ENCODE results near the gene DEUP1. TPM values are rescaled to one million over a fixed set of nuclear protein-coding genes. Genes with fewer than 3 reads are reported as not detected.

Gene DEUP1
- total and polyA plus RNA-seq, 7 donors: 0.03 TPM; not detected in 6

DNA sequence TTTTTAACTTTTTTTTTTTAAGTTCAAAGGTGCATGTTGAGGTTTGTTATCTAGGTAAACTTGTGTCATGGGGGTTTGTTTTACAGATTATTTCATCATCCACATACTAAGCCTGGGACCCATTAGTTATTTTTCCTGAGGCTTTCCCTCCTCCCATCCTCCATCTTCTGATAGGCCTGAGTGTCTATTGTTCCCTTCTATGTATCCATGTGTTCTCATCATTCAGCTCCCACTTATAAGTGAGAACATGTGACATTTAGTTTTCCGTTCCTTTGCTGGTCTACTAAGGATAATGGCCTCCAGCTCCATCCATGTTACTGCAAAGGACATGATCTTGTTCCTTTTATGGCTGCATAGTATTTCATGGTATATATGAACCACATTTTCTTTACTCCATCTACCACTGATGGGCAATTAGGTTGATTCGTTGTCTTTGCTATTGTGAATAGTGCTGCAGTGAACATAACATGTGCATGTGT is 14.4 kb downstream of the DEUP1 start:
- no peak for DNase-seq
- no peaks in the 10 kb centered on the region for H3K4me1 ChIP-seq
- H3K27me3 ChIP-seq: no peaks in the 10 kb centered on the region
- intact Hi-C loops (cut with DNase I): no loop called here
- H3K36me3 ChIP-seq: no peaks in the 10 kb centered on the region
- WGBS, 2 donors: 90% methylated on average over 2 of the region's 2 CpGs
- H3K4me3 ChIP-seq: no peak overlapping the region
- no peaks in the 10 kb centered on the region for H3K9me3 ChIP-seq
- TF ChIP-seq POLR2AphosphoS5 (IDR thresholded peaks at IDR 0.05): no peak
- TF ChIP-seq EP300 (IDR thresholded peaks at IDR 0.05): no peak
- no peak for TF ChIP-seq POLR2A (IDR thresholded peaks at IDR 0.05)
- TF ChIP-seq CTCF (IDR thresholded peaks at IDR 0.05): no peak
- no peak overlapping the region for H3K27ac ChIP-seq

GRCh38 chr11:93348930-93349329 is 18.4 kb downstream of the DEUP1 start:
- TF ChIP-seq POLR2A (IDR thresholded peaks at IDR 0.05) (no peak), EP300 (IDR thresholded peaks at IDR 0.05) (no peak), POLR2AphosphoS5 (IDR thresholded peaks at IDR 0.05) (no peak), CTCF (IDR thresholded peaks at IDR 0.05) (no peak)
- Histone ChIP-seq H3K9me3 (no peaks in the 10 kb centered on the region), H3K4me1 (no peaks in the 10 kb centered on the region), H3K36me3 (no peaks in the 10 kb centered on the region), H3K27ac (no peak overlapping the region), H3K27me3 (no peaks in the 10 kb centered on the region), H3K4me3 (no peak overlapping the region)
- WGBS, 2 donors: 92 to 93% methylated on average over 2 of the region's 2 CpGs
- no peak for DNase-seq
- intact Hi-C loops (cut with DNase I): no loop called here

- H3K36me3 ChIP-seq: no peaks in the 10 kb centered on the region
- no peak overlapping the region for H3K27ac ChIP-seq
- H3K27me3 ChIP-seq: no peaks in the 10 kb centered on the region
- TF ChIP-seq POLR2AphosphoS5 (IDR thresholded peaks at IDR 0.05) (no peak), CTCF (IDR thresholded peaks at IDR 0.05) (no peak), EP300 (IDR thresholded peaks at IDR 0.05) (no peak), POLR2A (IDR thresholded peaks at IDR 0.05) (no peak)
- H3K4me1 ChIP-seq: no peaks in the 10 kb centered on the region
- DNase-seq: no peak
- H3K9me3 ChIP-seq: no peaks in the 10 kb centered on the region
- intact Hi-C loops (cut with DNase I): no loop called here
- WGBS, 2 donors: 95 to 96% methylated on average over 6 of the region's 6 CpGs
- no peak overlapping the region for H3K4me3 ChIP-seq
These were observed 20.3 kb downstream of the DEUP1 start for GRCh38 chr11:93350835-93351234.

DNA sequence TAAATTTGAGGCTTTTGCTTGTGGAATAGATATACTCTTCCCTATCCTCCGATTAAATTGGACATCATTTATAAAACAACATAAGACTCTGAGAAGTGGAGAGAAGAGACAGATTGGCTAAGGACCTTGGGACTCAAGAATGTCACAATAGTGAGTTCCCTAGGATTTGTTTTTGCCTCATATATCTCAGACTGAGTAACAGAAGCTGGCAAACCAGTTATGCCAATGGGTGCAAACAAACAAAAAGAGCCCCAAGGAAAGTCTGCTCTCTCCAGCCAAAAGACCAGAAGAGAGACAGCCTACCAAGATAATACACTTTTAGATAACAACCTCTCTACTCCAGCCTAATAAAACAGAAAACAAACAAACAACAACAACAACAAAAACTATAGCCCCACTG is 28.9 kb downstream of the DEUP1 start:
- Histone ChIP-seq H3K4me3 (no peak overlapping the region), H3K27me3 (no peaks in the 10 kb centered on the region), H3K4me1 (no peaks in the 10 kb centered on the region), H3K9me3 (peaks cover 0 to 3% (median 0%) of the 10 kb centered on the region in 4 donors), H3K36me3 (no peaks in the 10 kb centered on the region), H3K27ac (no peak overlapping the region)
- intact Hi-C loops (cut with DNase I): no loop called here
- no peak for DNase-seq
- TF ChIP-seq POLR2A (IDR thresholded peaks at IDR 0.05) (no peak), EP300 (IDR thresholded peaks at IDR 0.05) (no peak), POLR2AphosphoS5 (IDR thresholded peaks at IDR 0.05) (no peak), CTCF (IDR thresholded peaks at IDR 0.05) (no peak)
- 88 to 90% methylated on average over 1 of the region's 1 CpG for WGBS, 2 donors

DNA sequence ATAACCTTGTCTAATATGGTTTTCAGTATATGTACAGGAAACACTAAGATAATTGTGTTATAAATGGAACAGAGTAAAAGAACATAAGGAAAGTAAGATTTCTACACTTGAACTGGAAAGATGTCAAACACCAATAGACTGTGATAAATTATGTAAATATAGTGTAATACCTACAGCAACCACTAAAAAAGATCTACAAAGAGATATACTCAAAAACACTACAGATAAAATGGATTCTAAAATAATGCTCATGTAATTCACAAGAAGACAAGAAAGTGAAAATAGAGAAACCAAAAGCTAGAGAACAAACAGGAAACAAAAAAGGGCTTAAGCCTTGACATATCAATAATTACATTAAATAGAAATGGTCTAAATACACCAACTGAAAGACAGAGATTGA is 30.9 kb downstream of the DEUP1 start:
- Histone ChIP-seq H3K27ac (no peak overlapping the region), H3K36me3 (no peaks in the 10 kb centered on the region), H3K4me3 (no peak overlapping the region), H3K4me1 (no peaks in the 10 kb centered on the region), H3K9me3 (peaks cover 0 to 3% (median 0%) of the 10 kb centered on the region in 4 donors), H3K27me3 (no peaks in the 10 kb centered on the region)
- TF ChIP-seq POLR2AphosphoS5 (IDR thresholded peaks at IDR 0.05) (no peak), CTCF (IDR thresholded peaks at IDR 0.05) (peak in 1 of 4 experiments; percentile 12)
- no peak for DNase-seq
- intact Hi-C loops (cut with DNase I): no loop called here

Measured in sigmoid colon (tissue), 7 donors.